RWPE2 (cell line): Measurements from ENCODE around the gene PEX11G.

Experiments used
- ATAC-seq: fragments of 200-7000 bp; cut with Tn5 transposase; 3 replicates; pipeline ENCODE4 v1.9.1; 2021; ENCODE audit warnings: low read depth
- DNase-seq: peaks from one replicate; pipeline ENCODE4 v3.0.0-alpha.2; 2020; ENCODE audit warnings: low spot score
- H3K27ac ChIP-seq: fragments of 450-650 bp; 2 replicates; pipeline ENCODE4 v1.5.1; 2017; ENCODE audit warnings: mild to moderate bottlenecking; ENCODE audit not compliant: poor library complexity, severe bottlenecking
- H3K27me3 ChIP-seq: fragments of 250-450 bp; sonication (Bioruptor Pico); 2 replicates; pipeline ENCODE4 v1.5.1; 2021; ENCODE audit warnings: mild to moderate bottlenecking, moderate library complexity; ENCODE audit not compliant: insufficient read depth, poor library complexity, severe bottlenecking
- H3K36me3 ChIP-seq: fragments of 250-450 bp; sonication (Bioruptor Pico); 2 replicates; pipeline ENCODE4 v1.5.1; 2020; ENCODE audit warnings: low read depth, mild to moderate bottlenecking, moderate library complexity
- H3K4me1 ChIP-seq: fragments of 250-450 bp; sonication (Bioruptor Pico); 2 replicates; pipeline ENCODE4 v1.5.1; 2021; ENCODE audit warnings: mild to moderate bottlenecking, moderate library complexity; ENCODE audit not compliant: insufficient read depth, poor library complexity, severe bottlenecking
- H3K4me3 ChIP-seq: fragments of 250-450 bp; sonication (Bioruptor Pico); 2 replicates; pipeline ENCODE4 v1.5.1; 2021; ENCODE audit warnings: mild to moderate bottlenecking, moderate library complexity; ENCODE audit not compliant: severe bottlenecking
- H3K9me3 ChIP-seq: fragments of 250-450 bp; sonication (Bioruptor Pico); 2 replicates; pipeline ENCODE4 v1.5.1; 2021; ENCODE audit warnings: mild to moderate bottlenecking, moderate library complexity; ENCODE audit not compliant: severe bottlenecking
- CTCF ChIP-seq: fragments of 450-650 bp; IDR thresholded peaks from one replicate; pipeline ENCODE4 v1.5.1; 2017; ENCODE audit warnings: mild to moderate bottlenecking, moderate library complexity; ENCODE audit not compliant: poor library complexity, severe bottlenecking

The PEX11G gene

GRCh38 chr19:7476777-7477494 is 11.9 kb downstream of the PEX11G start:
- H3K4me1 ChIP-seq = peaks cover 11% of the 10 kb centered on the region
- H3K27ac ChIP-seq = no peak overlapping the region
- peaks cover 6% of the 10 kb centered on the region for H3K36me3 ChIP-seq
- H3K27me3 ChIP-seq = no peaks in the 10 kb centered on the region
- no peaks in the 10 kb centered on the region for H3K9me3 ChIP-seq
- ATAC-seq = no peak
- no peak overlapping the region for H3K4me3 ChIP-seq
- no peak for DNase-seq
- TF ChIP-seq CTCF = no peak

GRCh38 chr19:7476241-7476640 is 12.6 kb downstream of the PEX11G start:
- no peaks in the 10 kb centered on the region for H3K9me3 ChIP-seq
- H3K27me3 ChIP-seq = no peaks in the 10 kb centered on the region
- peak overlapping the region; percentile 31 for H3K27ac ChIP-seq
- no peak for ATAC-seq
- DNase-seq = no peak
- peaks cover 9% of the 10 kb centered on the region for H3K36me3 ChIP-seq
- H3K4me1 ChIP-seq = peaks cover 11% of the 10 kb centered on the region
- no peak overlapping the region for H3K4me3 ChIP-seq
- no peak for TF ChIP-seq CTCF

GRCh38 chr19:7475665-7476064 is 13.2 kb downstream of the PEX11G start:
- no peak for ATAC-seq
- Histone ChIP-seq H3K27ac (peak overlapping the region; percentile 31), H3K27me3 (no peaks in the 10 kb centered on the region), H3K36me3 (peaks cover 15% of the 10 kb centered on the region), H3K4me3 (no peak overlapping the region), H3K4me1 (peaks cover 11% of the 10 kb centered on the region), H3K9me3 (no peaks in the 10 kb centered on the region)
- no peak for DNase-seq
- TF ChIP-seq CTCF = no peak

- ATAC-seq = no peak
Measured at GRCh38 chr19:7471696-7472615, 16.9 kb downstream of the PEX11G start.

More at GRCh38 chr19:7471696-7472615, 16.9 kb downstream of the PEX11G start:
- Histone ChIP-seq H3K27me3 (no peaks in the 10 kb centered on the region), H3K4me1 (no peaks in the 10 kb centered on the region), H3K27ac (no peak overlapping the region), H3K36me3 (peaks cover 33% of the 10 kb centered on the region), H3K9me3 (no peaks in the 10 kb centered on the region), H3K4me3 (no peak overlapping the region)
- DNase-seq = no peak
- no peak for TF ChIP-seq CTCF
